ENCODE measurements around the gene SEMA5B. TPM values are rescaled to one million over a fixed set of nuclear protein-coding genes. Genes with fewer than 3 reads are reported as not detected.

Gene SEMA5B
- total and polyA plus RNA-seq, 2 experiments from 2014 or later, result 8.0 to 26.8 TPM

- no peak for TF ChIP-seq REST (IDR thresholded peaks at IDR 0.05; ENCODE audit: unreplicated experiment)
- TF ChIP-seq CREB1 (CRISPR knock-in tag; IDR thresholded peaks at IDR 0.05; ENCODE audit: low read depth), result no peak
- no peak for TF ChIP-seq EZH2 (IDR thresholded peaks at IDR 0.05; ENCODE audit: low read depth, unreplicated experiment)
- no peak for TF ChIP-seq POLR2AphosphoS5 (IDR thresholded peaks at IDR 0.05; ENCODE audit: low read depth)
- TF ChIP-seq EZH2phosphoT487 (IDR thresholded peaks at IDR 0.05; ENCODE audit: unreplicated experiment), result no peak
Measured at GRCh38 chr3:122988508-122988907, 39.1 kb downstream of the SEMA5B start (continued).

GRCh38 chr3:122987736-122988319, 39.7 kb downstream of the SEMA5B start:
- Mint-ChIP-seq H3K4me1 (peaks cover 73% of the 10 kb centered on the region), H3K9me3 (no peaks in the 10 kb centered on the region), H3K27me3 (ENCODE audit: insufficient read depth, low read depth, poor library complexity) (peaks cover 16% of the 10 kb centered on the region), H3K27ac (peak overlapping the region; percentile 96), H3K4me3 (peak overlapping the region; percentile 51), H3K36me3 (ENCODE audit: low read depth) (no peaks in the 10 kb centered on the region; the same call in 2 of the 3 replicates)
- no peaks in the 10 kb centered on the region for H4K20me1 ChIP-seq (replicated peaks; ENCODE audit: insufficient read depth)
- H3K4me1 ChIP-seq (ENCODE audit: insufficient read depth), result peaks cover 64% of the 10 kb centered on the region
- no peak overlapping the region for H2AFZ ChIP-seq
- H3K4me2 ChIP-seq, result peak overlapping the region; percentile 64
- H3K27me3 ChIP-seq (ENCODE audit: insufficient read depth), result no peaks in the 10 kb centered on the region
- H3K36me3 ChIP-seq (ENCODE audit: insufficient read depth), result no peaks in the 10 kb centered on the region
- no peak for ATAC-seq
- H3F3A ChIP-seq (replicated peaks; ENCODE audit: low read depth), result peaks cover 13% of the 10 kb centered on the region
- 0 out of 2 replicates have a peak, but pooled peaks cover 9% of the 10 kb centered on the region for H3K9me2 ChIP-seq (ENCODE audit: insufficient read depth)
- no peaks in the 10 kb centered on the region for H3K79me2 ChIP-seq (replicated peaks; ENCODE audit: insufficient read depth)
- H3K4me3 ChIP-seq, result no peak overlapping the region; the same call in 1 of the 2 replicates
- no peak for DNase-seq (ENCODE audit: low spot score)
- H3K27ac ChIP-seq (ENCODE audit: low read depth), result peak overlapping the region; percentile 90
- TF ChIP-seq NANOG (IDR thresholded peaks at IDR 0.05; ENCODE audit: borderline replicate concordance) (no peak), CREB1 (CRISPR knock-in tag; IDR thresholded peaks at IDR 0.05; ENCODE audit: low read depth) (no peak), ZNF331 (CRISPR knock-in tag; IDR thresholded peaks at IDR 0.05; ENCODE audit: low read depth) (no peak), ZNF462 (CRISPR knock-in tag; IDR thresholded peaks at IDR 0.05) (no peak), ZNF114 (CRISPR knock-in tag; IDR thresholded peaks at IDR 0.05) (no peak), CTCF (conservative IDR thresholded peaks at IDR 0.05; ENCODE audit: low read depth in 2 of 2) (no peak), STAT1 (IDR thresholded peaks at IDR 0.05; ENCODE audit: unreplicated experiment) (no peak), EZH2 (IDR thresholded peaks at IDR 0.05; ENCODE audit: low read depth, unreplicated experiment) (no peak), JUNB (IDR thresholded peaks at IDR 0.05; ENCODE audit: unreplicated experiment) (no peak), ETS1 (IDR thresholded peaks at IDR 0.05) (no peak)
